ENCODE results near the gene ULK3.

DNA sequence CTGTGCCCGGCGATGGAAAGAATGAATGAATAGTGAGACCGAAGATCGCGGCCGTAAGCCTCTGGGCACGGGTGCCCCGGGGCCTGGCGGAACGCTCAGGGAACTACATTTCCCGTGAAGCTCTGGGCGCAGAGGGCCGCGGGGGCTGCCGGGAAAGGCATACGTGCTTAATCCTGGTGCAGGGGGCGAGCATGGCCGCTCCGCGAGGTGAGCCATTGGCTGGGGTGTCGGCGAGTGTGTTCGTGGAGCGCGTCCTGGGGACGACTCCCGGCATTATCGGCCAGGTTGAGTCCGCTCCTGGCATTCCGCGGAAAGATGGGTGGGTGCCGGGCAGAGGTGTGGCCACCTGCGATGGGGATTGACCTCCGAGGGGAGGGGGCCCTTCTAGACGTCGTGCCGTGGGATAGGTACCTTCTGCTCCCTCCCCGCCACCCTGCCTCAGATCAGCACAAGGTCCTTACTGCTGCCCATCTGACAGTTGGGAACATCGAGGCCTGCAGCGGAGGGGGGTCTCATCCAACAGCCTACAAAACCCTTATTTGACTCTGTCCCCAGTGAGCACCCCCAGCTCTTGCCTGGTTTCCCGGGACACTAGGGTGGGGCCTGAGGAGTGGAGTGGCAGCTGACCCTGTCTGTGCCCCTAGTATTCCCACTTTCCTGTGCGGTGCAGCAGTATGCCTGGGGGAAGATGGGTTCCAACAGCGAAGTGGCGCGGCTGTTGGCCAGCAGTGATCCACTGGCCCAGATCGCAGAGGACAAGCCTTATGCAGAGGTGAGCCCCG, 47.1 kb upstream of the ULK3 start, which contains the start of gene MPI:
- TF ChIP-seq GATA2 (IDR thresholded peaks at IDR 0.05; ENCODE audit: low read depth, low read length) (no peak), GATA3 (IDR thresholded peaks at IDR 0.05; ENCODE audit: low read depth, low read length) (no peak)

Measured in SH-SY5Y (cell line).